Dedifferentiated amniotic fluid mesenchymal stem cell (primary cell): ENCODE measurements around the gene ATG13.
A peak's percentile ranks its signal among the peaks of the same experiment; 100 is the strongest.
"Not testable (repeated sequence)": the region's sequence is repeated elsewhere in the genome, so short reads cannot be mapped to it uniquely, and the experiment has no call there.

ENCODE experiments used
- DNase-seq: peaks from one replicate; pipeline ENCODE4 v3.0.0-alpha.2; 2016; ENCODE audit errors: extremely low spot score

ATG13 gene

GRCh38 chr11:46643986-46644385, 26.6 kb downstream of the ATG13 start:
- DNase-seq: peak; percentile 3

DNA sequence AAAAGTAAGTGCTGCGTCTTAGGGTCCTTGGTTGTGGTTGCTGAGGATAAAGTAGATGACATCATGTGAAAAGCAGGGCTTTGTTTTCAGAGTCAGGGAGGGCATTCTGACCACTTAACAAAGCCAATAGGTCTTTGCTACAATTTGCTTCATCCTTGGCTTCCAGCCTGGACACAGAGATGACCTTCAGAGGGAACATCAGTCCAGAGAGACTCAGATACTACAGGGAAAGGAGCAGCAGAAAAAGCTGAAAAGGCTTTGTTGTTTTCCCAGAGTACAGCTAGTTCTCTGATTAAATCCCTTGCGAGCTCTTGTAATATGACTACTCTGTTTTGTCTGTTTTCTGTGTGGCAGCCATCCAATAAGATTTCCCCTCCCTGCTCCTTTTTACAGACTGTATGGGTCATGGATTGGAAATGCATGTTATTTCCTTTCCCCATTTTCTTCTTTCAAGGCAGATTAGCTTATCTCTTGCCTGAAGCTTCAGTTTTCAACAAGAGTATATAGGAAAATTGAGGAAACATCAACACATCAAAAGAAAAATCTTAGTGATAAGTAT, 31.9 kb downstream of the ATG13 start:
- DNase-seq: peak; percentile 95

DNA sequence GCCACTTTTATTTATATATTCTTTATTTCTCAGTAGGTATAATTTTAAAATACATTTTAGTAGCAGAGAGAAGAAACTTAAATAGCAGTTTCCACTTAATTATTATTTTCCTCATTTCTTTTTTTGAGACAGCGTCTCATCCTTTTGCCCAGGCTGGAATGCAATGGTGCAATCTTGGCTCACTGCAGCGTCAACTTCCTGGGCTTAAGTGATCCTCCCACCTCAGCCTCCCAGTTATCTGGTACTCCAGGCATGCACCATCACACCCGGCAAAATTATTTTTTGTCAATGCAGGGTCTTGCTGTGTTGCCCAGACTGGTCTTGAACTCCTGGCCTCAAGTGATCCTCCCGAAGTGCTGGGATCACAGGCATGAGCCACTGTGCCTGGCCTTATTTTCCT, 38.3 kb downstream of the ATG13 start:
- DNase-seq: no peak

- no peak for DNase-seq
These were observed 39.8 kb downstream of the ATG13 start for GRCh38 chr11:46657186-46657585.

DNA sequence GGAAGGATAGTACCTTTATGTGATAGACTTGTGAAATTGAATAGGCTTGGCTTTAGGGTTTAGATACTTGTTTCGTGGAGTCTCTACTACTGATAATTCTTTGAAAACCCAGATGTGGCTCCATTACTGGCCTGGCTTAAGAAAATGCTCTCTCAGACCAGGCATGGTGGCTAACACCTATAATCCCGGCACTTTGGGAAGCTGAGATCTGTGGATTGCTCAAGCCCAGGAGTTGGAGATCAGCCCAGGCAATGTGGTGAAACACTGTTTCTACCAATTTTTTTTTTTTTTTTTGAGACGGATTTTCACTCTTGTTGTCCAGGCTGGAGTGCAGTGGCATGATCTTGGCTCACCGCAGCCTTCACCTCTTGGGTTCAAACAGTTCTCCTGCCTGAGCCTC, 40.9 kb downstream of the ATG13 start:
- no peak for DNase-seq

DNA sequence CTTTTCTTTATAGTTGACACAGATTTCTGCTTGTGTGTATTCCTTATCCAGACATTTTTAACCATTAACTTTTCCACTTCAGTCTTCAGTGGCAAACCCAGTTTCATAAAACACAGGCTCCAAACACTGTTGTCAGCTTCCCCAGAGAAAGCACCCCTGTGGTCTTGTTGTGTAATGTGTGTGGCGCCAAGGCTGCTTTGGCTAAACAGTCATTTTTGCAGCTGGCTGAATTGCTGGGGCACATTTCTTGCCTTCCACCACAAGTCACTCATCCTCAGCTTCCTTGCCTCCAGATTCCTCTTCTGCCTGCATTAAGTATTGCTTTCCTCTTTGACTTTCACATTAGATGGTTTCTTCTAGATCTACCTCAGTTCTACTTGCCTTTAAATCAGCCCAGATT, 42.6 kb downstream of the ATG13 start:
- DNase-seq: no peak

DNA sequence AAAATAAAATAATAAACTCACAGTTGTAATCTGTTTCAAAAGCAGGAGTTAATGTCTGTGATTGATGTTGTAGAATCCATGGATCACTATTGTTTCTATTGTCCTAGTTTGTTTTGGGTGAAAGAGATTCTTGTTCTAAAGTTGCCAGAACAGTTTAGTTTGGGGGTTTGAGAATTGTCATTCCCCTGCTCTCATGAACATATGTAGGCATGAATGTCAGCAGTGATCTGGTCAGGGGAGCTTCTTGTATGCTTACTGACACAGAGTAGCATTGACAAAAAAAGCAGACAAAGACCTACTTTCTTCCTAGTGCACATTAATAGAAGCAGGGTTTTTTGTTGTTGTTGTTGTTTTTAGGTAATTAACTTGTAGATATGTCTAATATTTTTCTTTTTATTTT, 44.5 kb downstream of the ATG13 start:
- no peak for DNase-seq

DNA sequence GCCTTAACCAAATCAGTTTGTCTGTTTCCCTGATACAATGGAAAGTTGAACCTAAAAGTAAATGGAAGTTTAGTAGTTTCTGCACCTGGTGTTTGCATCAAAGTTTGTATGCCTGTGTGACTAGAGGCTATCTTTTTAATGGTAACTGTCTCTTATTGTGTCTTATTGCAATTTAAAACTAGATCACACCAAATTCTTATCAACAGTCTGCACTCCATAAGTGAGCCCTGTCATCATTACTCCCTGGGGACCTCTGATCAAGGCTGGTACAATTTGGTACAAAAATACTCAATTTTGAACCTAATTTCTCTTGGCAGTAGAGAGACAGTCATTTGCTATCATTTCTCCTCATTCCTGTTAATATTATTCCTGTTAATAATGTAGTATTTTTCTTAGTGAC, 45.0 kb downstream of the ATG13 start:
- no peak for DNase-seq

DNA sequence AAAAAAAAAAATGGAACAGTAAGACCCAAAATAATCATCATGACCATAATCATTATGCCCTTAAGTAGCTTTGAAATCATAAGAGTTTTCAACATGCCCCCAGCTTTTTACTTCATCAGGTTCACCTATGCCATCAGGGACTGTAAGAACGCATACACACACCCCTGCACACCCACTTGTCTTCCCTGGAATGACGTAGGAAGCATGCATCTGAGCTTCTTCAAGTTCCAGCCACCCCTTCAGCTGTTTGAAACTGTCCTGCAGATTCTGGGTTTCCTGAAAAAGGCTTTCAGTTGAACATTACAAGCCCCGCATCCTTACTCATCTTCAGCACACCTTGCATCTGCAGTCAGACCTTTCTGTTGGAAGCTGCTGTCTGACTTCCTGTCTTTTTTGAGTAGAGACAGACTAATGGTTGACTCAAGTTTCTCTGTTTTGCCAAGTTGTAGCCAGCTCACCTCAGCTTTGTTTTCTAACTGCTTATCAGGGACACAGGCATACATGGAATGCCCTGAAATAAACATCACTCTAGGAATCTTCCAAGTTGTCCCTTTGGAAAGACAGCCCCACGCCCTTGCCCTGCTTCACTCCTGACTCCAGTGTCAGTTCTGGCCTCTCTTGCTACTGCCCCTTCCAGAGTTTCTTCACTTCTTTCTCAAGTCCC, 46.1 kb downstream of the ATG13 start:
- DNase-seq: no peak

DNA sequence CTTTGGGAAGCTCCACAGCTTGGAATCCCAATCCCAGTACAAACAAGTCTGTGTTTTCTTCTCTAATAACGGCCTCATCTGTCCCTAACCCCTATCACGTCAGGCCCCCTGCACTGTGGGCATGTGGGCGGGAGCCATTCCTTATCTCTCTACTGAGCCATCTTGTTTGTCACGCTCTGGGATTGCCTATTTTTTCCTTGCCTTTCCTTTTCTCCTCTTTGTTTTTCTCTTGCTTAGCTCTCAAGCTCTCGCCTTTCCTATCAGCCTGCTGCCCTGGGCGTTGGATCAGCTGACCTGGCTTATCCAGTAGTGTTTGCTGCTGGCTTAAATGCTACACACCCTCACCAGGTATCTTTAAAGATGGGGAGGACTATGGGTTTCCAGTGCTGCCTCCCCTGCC, 47.3 kb downstream of the ATG13 start:
- no peak for DNase-seq

GRCh38 chr11:46665356-46665755, 48.0 kb downstream of the ATG13 start:
- DNase-seq: no peak

- no peak for DNase-seq
These were observed 49.2 kb downstream of the ATG13 start for GRCh38 chr11:46666516-46666915.

DNA sequence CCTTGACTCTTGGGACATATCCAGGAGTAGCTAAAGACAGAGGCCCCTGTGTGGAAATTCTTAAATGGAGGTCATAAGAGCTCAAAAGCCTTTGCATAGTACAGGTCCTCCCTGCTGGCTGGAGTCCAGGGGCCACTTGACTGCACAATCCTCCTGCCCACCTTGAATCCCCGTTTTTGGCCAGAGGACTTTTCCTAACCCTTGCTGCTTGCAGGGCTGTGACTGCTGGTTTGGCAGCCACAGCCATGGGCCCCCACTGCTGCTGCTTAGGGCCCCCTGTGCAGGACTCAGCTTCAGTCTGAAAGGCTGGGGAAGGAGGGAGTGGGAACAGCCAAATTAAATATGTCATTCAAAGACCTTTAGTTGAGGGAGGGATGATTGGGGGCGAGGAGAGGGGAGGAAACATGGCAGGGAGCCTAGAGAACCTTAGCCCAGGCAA, 49.7 kb downstream of the ATG13 start:
- no peak for DNase-seq

GRCh38 chr11:46668480-46669085, 51.2 kb downstream of the ATG13 start:
- DNase-seq: no peak

- no peak for DNase-seq
These were observed 52.4 kb downstream of the ATG13 start for GRCh38 chr11:46669711-46670139.

DNA sequence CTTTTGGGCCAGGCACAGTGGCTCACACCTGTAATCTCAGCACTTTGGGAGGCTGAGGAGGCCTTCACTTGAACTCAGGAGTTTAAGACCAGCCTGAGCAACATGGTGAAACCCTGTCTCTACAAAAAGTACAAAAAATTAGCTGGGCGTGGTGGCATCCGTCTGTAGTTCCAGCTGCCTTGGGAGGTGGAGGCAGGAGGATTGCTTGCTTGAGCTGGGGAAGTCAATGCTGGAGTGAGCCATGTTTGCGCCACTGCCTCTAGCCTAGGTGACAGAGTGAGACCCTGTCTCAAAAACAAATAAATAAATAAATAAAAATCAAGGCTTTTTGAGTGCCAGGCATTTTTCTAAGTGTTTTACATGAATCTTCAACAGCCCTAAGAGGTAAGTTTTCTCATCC, 53.2 kb downstream of the ATG13 start:
- not testable (repeated sequence) for DNase-seq

- DNase-seq: no peak
These were observed 54.6 kb downstream of the ATG13 start for GRCh38 chr11:46671958-46672315.

DNA sequence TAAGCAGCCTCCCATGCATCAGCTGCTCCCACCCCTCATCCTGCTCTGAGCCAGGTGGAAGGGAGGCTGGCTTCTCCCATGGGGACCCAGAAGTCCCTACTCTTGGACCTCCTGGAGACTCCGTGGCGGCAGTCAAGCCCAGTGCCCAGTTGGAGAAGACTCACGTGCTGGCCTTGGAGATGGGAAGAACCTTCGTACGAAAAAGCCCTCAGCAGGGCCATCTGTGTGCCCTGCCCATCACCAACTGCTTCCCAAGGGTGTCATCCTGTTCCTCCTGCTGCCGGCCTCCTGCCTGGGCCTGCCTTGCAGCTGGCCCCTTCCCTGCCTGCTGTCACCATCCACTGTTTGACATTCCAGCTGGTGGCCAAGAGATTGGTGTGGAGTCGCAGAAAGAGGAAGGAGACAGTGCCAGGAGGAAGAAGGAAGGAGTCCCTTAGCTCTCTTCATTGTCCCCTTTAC, 55.1 kb downstream of the ATG13 start:
- no peak for DNase-seq

DNA sequence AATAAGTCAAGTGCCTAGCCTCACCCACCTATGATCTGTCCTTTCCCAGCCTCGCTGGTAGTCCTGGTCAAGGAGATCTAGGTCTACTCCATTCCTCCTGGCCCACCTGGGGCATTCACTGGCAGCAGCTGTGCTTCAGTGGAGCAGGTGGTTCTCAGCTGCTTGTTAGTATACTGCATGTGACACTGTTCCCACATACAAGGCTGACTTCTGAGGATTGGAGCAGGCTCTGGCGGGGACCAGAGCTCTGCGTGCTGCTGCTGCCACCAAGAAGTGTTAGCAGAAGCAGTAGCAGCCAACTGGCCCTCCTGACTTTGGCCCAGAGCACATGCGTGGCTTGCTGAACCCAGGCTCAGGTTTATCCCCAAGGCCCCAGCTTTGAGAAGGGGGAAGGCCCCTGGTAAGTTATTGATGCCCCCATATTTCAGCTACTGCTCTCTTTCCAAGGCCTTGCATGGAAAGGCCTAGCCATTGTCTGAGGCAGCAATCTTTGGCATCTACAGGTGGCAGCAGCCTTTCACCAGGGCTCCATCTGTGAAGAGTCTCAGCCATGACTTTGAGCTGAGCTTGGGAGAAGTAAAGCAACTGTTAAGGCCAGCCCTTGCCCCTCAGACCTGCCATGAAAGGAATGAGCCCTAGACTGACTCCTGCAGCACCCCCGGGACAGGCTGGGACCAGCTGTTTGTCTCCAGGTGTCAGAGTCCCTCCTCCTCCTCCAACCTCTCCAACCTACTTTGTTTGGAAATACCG, 56.5 kb downstream of the ATG13 start:
- no peak for DNase-seq

DNA sequence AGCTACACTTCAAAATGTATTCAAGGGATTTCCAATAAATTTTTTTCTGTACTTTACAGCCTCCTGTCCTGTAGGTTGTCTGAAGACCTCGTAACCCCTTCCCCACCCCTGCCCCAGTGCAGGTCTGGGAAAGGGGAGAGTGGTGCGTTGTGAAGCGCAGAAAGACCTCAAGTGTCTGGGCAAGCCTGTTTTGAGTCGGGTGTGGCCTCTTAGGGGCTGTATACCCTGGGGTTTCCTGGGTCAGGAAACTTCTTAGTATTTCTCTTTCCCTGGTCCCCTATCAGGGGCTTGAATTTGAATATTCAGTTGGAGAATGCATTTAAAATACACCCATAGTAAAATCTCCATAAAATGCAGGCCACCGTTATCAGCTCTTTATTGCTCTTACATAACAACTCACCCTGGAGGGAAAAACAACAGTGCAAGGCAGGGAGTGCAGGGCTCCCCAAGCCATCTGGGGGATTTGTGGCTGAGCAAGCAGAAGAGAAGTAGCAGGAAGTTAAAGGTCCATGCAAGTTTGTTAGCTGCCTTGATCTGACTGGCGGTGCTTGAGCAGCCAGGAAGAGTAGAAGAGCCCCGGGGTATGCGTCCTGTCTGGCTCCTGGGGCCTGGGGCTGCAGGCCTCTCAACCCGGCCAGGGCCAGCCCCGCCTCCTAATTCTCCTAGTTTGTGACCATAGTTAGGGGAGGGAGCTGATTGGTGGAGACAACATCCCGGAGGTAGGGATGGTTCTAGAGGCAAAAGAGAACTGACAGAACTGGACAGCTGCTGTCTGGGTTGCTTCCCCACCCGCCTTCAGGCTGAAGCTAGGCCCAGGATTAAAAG, 57.3 kb downstream of the ATG13 start:
- DNase-seq: no peak

DNA sequence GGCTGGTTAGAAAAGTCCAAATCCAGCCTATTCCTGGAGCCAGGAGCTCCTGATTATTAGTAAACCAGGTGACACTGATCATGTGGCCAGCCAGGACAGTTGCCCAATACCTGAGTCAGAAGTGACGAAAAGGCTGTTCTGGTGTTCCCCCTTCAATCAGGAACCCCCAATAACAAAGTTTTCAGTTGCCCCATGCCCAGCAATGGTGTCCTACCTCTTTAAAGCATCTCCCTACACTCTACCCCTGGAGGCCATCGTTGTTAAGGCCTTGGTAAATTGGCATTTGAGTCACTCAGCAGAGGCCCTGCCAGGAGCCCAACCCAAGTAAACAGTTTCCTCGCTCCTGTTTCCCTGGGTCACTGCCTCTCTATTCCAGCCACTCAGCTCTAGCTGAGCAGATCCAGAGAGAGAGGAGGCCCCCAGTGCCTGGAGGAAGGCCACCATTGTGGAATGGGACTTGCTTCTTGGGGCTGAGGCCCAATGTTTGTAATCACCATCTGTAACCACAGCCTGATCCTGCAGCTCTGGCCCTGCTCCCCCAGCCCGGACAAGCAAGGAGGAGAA, 58.0 kb downstream of the ATG13 start:
- peak; percentile 70 for DNase-seq

- DNase-seq: no peak
These were observed 58.6 kb downstream of the ATG13 start for GRCh38 chr11:46675949-46676348.
